Panc1 (cell line): ENCODE data around the gene DDX17.

Source experiments
- CTCF ChIP-seq: fragments of 450-650 bp; IDR thresholded peaks from 2 replicates; pipeline ENCODE4 v1.5.1; 2017; ENCODE audit warnings: mild to moderate bottlenecking
- POLR2AphosphoS5 ChIP-seq: IDR thresholded peaks from 2 replicates; pipeline ENCODE4 v1.6.1; 2012; ENCODE audit warnings: mild to moderate bottlenecking, low read depth, low read length, moderate library complexity

- TF ChIP-seq POLR2AphosphoS5: no peak
- TF ChIP-seq CTCF: no peak
These were observed 54.7 kb downstream of the DDX17 start for GRCh38 chr22:38451404-38451803.
